Measurements from ENCODE around the gene ACKR2. TPM values are rescaled to one million over a fixed set of nuclear protein-coding genes. Genes with fewer than 3 reads are reported as not detected.
"Not testable (repeated sequence)": the region's sequence is repeated elsewhere in the genome, so short reads cannot be mapped to it uniquely, and the experiment has no call there.

Gene ACKR2
- total RNA-seq, 6 experiments from 2014 or later, result 17.0 to 36.1 (median 23.0) TPM

- H3K36me3 ChIP-seq, result no peaks in the 10 kb centered on the region
- DNase-seq (no peak), ATAC-seq (peak in 2 of 4 donors; percentile 12 to 28)
- WGBS (ENCODE audit: insufficient coverage, low coverage, low lambda C conversion rate, missing lambda C conversion rate), result 0% methylated on average over 8 of the region's 13 CpGs
- H3K27me3 ChIP-seq, result no peaks in the 10 kb centered on the region
- peak overlapping the region; percentile 98 to 99 (median 98) for H3K27ac ChIP-seq
- no peak for TF ChIP-seq POLR2A (IDR thresholded peaks at IDR 0.05)
- H3K4me3 ChIP-seq, result peak overlapping the region; percentile 82 to 91 (median 86)
- H3K9me3 ChIP-seq, result no peaks in the 10 kb centered on the region
- intact Hi-C loops (cut with DNase I), result no loop called here
- H3K4me1 ChIP-seq, result peaks cover 0 to 40% (median 3%) of the 10 kb centered on the region in 4 donors
Observed at GRCh38 chr3:42804831-42805132, 4.5 kb upstream of the ACKR2 start.

- Histone ChIP-seq H3K36me3 (no peaks in the 10 kb centered on the region), H3K4me3 (peak overlapping the region; percentile 82 to 91 (median 86)), H3K27me3 (no peaks in the 10 kb centered on the region), H3K9me3 (no peaks in the 10 kb centered on the region), H3K27ac (peak overlapping the region; percentile 98 to 99 (median 98)), H3K4me1 (peaks cover 0 to 35% (median under 1%) of the 10 kb centered on the region in 4 donors)
- DNase-seq (peak; percentile 85 to 92 (median 92)), ATAC-seq (peak; percentile 34 to 65 (median 54))
- intact Hi-C loops (cut with DNase I), result no loop called here
- 17% methylated on average over 12 of the region's 23 CpGs for WGBS (ENCODE audit: insufficient coverage, low coverage, low lambda C conversion rate, missing lambda C conversion rate)
- TF ChIP-seq POLR2A (IDR thresholded peaks at IDR 0.05), result peak; percentile 86
- TF ChIP-seq, protein P1, sequence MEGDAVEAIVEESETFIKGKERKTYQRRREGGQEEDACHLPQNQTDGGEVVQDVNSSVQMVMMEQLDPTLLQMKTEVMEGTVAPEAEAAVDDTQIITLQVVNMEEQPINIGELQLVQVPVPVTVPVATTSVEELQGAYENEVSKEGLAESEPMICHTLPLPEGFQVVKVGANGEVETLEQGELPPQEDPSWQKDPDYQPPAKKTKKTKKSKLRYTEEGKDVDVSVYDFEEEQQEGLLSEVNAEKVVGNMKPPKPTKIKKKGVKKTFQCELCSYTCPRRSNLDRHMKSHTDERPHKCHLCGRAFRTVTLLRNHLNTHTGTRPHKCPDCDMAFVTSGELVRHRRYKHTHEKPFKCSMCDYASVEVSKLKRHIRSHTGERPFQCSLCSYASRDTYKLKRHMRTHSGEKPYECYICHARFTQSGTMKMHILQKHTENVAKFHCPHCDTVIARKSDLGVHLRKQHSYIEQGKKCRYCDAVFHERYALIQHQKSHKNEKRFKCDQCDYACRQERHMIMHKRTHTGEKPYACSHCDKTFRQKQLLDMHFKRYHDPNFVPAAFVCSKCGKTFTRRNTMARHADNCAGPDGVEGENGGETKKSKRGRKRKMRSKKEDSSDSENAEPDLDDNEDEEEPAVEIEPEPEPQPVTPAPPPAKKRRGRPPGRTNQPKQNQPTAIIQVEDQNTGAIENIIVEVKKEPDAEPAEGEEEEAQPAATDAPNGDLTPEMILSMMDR (IDR thresholded peaks at IDR 0.05), result no peak
Observed at GRCh38 chr3:42805141-42805821, 4.0 kb upstream of the ACKR2 start.

GRCh38 chr3:42807929-42808328 lies 1.3 kb upstream of the ACKR2 start:
- TF ChIP-seq POLR2A (IDR thresholded peaks at IDR 0.05), result no peak
- TF ChIP-seq, protein P1 (IDR thresholded peaks at IDR 0.05), result no peak
- H3K9me3 ChIP-seq, result no peaks in the 10 kb centered on the region

DNA sequence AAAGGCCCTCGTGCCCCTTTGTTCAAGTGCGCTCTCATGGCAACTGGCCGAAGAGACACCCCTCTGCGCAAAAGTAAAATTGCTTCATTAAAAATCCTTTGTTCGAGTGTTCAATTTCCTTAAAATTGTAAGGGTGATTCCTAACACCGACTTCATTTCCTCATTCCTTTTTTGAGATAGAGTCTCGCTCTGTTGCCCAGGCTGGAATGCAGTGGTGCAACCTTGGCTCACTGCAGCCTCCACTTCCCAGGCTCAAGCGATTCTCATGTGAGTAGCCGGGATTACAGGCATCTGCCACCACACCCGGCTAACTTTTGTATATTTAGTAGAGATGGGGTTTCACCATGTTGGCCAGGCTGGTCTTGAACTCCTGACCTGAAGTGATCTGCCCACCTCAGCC lies 1.5 kb downstream of the ACKR2 start:
- intact Hi-C loops (cut with DNase I); H3K4me1 ChIP-seq; H3K27me3 ChIP-seq; ATAC-seq; H3K27ac ChIP-seq; H3K4me3 ChIP-seq; H3K9me3 ChIP-seq; DNase-seq; H3K36me3 ChIP-seq: not testable (repeated sequence)
- WGBS (ENCODE audit: insufficient coverage, low coverage, low lambda C conversion rate, missing lambda C conversion rate), result 85% methylated on average over 9 of the region's 10 CpGs

More at GRCh38 chr3:42807929-42808328, 1.3 kb upstream of the ACKR2 start:
- Histone ChIP-seq H3K27me3 (no peaks in the 10 kb centered on the region), H3K4me3 (no peak overlapping the region), H3K4me1 (peaks cover 0 to 10% (median 0%) of the 10 kb centered on the region in 4 donors), H3K36me3 (no peaks in the 10 kb centered on the region), H3K27ac (no peak overlapping the region)
- 90% methylated on average over 3 of the region's 4 CpGs for WGBS (ENCODE audit: insufficient coverage, low coverage, low lambda C conversion rate, missing lambda C conversion rate)
- DNase-seq (no peak), ATAC-seq (no peak)
- intact Hi-C loops (cut with DNase I), result no loop called here

DNA sequence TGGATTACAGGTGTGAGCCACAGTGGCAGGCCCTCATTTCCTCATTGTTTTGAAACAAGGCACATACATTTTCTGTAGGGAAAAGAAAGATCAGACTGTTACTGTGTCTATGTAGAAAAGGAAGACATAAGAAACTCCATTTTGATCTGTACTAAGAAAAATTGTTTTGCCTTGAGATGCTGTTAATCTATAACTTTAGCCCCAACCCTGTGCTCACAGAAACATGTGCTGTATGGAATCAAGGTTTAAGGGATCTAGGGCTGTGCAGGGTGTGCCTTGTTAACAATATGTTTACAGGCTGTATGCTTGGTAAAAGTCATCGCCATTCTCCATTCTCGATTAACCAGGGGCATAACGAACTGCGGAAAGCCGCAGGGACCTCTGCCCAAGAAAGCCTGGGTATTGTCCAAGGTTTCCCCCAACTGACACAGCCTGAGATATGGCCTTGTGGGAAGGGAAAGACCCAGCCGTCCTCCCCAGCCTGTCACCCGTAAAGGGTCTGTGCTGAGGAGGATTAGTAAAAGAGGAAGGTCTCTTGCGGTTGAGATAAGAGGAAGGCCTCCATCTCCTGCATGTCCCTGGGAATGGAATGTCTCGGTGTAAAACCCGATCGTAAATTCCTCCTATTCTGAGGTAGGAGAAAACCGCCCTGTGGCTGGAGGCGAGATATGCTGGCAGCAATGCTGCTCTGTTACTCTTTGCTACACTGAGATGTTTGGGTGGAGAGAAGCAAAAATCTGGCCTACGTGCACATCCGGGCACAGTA lies 2.1 kb downstream of the ACKR2 start:
- ATAC-seq; DNase-seq; H3K4me3 ChIP-seq; H3K27me3 ChIP-seq; H3K9me3 ChIP-seq; H3K36me3 ChIP-seq; intact Hi-C loops (cut with DNase I); H3K27ac ChIP-seq; H3K4me1 ChIP-seq: not testable (repeated sequence)
- WGBS (ENCODE audit: insufficient coverage, low coverage, low lambda C conversion rate, missing lambda C conversion rate), result 76% methylated on average over 6 of the region's 15 CpGs

DNA sequence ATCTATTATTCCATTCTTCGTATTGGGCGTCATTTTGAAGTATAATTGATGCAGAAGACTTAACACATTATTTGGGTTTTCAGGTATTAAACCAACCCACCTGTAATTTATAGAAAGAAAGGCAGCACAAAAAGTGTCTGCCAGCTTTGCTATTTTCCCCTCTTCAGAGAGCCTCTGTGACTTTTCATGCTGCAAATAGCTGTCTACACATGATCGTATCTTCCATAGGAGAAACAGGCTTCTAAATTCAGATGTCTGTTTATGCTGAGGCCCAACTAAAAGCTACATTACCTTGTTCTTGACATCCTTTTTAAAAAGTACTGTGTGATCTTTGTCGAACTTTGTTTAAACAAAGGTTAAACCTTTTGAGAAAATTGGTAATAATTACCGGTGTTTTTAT lies 5.0 kb downstream of the ACKR2 start:
- no peak for ATAC-seq
- Histone ChIP-seq H3K27me3 (no peaks in the 10 kb centered on the region), H3K9me3 (no peaks in the 10 kb centered on the region), H3K4me1 (peaks cover 0 to 4% (median under 1%) of the 10 kb centered on the region in 4 donors), H3K4me3 (no peak overlapping the region), H3K27ac (no peak overlapping the region), H3K36me3 (no peaks in the 10 kb centered on the region)
- DNase-seq, result no peak
- TF ChIP-seq, protein P1 (IDR thresholded peaks at IDR 0.05), result no peak
- no peak for TF ChIP-seq POLR2A (IDR thresholded peaks at IDR 0.05)
- intact Hi-C loops (cut with DNase I), result no loop called here
- 86% methylated on average over 5 of the region's 5 CpGs for WGBS (ENCODE audit: insufficient coverage, low coverage, low lambda C conversion rate, missing lambda C conversion rate)
